NOMO-1 (cell line): ENCODE data around the gene CUBN.
"Not testable (repeated sequence)": the region's sequence is repeated elsewhere in the genome, so short reads cannot be mapped to it uniquely, and the experiment has no call there.

ENCODE experiments used
- DNase-seq, 2 experiments: peaks; one replicate each; lab custom pipeline; 2025; ENCODE audit not compliant: unreplicated experiment in 2 of 2; lab: John Stamatoyannopoulos, UW

Gene CUBN

GRCh38 chr10:17022466-17022825, 107.2 kb downstream of the CUBN start:
- DNase-seq = peak in 1 of 2 experiments; percentile 17

GRCh38 chr10:17021656-17022465, 107.8 kb downstream of the CUBN start:
- no peak for DNase-seq

- no peak for DNase-seq
Measured at GRCh38 chr10:17019696-17020095, 109.9 kb downstream of the CUBN start.

- DNase-seq = not testable (repeated sequence)
Measured at GRCh38 chr10:17013131-17013983, 116.3 kb downstream of the CUBN start.

DNA sequence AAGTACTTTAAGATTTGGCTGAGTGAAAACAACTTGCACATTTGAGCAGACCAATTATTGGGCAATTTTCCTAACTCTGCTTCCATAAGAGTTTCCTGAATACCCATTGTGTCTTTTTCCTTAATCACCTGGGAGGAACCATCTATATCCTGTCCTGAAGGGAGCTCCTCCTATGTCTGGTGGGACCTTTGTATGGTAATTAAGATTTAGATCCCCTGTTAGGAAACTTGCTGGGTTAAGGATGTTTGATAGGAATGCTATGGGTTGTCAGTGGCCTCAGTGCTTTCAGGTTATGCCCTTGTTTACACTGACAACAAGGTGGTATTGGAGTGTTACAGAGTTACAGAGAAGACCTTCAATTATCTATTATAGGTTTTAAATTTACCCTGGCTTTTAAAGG, 116.9 kb downstream of the CUBN start:
- not testable (repeated sequence) for DNase-seq

- no peak for DNase-seq
Measured at GRCh38 chr10:17010363-17011145, 119.1 kb downstream of the CUBN start.

DNA sequence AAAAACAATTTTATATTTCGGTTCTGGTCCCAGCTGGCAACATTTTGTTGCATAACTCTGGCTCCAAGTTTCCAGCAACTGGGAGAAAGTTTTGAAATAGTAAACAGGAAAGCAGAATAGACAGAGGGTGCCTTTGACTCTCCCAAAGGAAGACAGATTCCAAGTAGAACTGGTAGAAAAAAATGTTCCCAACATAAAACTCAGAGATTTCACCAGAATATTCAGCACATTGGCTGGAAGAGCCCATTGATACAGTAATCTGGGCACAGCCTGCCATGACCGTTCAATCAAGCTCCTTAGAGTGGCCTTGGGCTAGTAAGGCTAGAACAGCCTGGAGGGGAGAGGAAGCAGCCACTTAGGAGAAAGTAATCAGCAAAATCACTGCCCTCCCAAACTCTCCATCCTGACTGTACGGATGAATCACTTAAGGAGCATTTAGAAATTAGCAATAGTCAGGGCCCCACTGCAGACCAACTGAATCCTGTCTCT, 120.4 kb downstream of the CUBN start:
- no peak for DNase-seq

GRCh38 chr10:17007418-17007770, 122.2 kb downstream of the CUBN start:
- no peak for DNase-seq

DNA sequence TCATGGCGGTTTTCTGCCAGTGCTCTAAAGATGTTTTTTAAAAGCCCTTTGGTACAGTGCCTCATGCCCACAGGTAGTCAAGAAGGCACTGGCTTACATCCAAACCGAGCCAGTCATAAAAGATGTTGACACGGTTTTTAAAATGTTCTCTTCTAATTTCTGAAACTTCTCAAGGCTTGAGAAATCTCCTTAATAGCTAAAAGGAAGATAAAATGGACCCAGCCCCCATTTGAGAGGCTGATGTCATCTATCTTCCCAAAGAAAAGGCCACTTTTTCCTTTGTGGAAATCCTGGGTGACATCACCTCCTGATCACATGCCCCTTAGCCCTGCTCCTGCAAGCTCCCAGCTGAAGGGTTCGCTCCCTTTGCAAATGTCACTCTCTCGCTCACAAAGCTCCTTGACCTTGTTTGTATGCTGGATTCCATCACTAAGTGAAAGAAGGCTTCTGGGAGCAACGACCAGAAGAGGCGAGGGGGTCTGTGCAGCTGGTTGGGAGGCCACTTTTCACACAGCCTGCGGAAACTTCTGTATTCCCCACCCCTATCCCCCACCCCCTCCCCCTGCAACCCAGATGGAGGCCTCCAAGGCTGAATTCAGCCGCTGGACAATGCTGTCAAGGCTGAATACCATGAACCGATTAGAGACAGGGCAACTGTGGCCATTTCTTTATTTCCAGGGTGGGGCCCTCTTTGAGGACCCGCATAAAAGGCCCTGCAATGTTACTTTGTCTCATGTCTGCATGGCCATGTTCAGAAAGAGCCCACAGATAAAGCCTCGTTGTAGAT, 122.8 kb downstream of the CUBN start:
- no peak for DNase-seq

DNA sequence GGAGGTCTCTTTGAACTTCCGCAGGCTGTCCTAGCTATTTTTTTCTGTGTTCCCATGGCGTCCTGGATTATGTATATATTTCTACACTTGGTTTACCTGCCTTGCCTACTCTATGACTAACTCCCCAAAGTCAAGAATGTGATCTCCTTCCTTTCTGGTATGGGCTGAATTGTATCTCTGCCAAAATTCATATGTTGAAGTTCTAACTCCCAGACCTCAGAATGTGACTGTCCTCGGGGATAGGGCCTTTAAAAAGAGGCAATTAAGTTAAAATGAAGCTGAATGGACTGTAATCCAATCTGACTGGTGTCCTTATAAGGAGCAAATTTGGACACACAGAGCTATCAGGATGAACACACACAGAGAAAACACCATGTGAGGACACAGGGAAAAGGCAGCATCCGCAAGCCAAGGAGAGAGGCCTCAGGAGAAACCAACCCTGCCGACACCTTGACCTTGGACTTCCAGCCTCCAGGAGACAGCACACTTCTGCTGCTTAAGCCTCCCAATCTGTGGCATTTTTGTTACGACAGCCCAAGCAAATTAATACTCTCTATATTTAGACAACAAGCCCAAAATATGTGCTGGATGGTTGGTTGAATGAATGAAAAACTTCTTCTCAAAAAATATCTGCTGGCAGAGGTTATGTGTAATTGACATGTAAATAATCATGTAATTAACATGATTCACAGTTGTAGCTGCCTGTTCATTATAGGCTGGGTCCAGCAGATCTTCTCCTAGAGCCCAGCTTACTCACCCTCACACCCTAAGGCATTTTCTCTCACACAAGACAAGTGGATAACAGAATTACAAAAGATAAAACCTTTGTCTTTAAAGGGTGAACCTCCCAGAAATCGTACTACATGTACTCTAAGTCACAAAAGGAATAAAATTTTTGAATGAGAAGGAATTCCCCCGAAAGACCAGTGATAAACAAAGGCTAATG, 123.7 kb downstream of the CUBN start:
- no peak for DNase-seq

DNA sequence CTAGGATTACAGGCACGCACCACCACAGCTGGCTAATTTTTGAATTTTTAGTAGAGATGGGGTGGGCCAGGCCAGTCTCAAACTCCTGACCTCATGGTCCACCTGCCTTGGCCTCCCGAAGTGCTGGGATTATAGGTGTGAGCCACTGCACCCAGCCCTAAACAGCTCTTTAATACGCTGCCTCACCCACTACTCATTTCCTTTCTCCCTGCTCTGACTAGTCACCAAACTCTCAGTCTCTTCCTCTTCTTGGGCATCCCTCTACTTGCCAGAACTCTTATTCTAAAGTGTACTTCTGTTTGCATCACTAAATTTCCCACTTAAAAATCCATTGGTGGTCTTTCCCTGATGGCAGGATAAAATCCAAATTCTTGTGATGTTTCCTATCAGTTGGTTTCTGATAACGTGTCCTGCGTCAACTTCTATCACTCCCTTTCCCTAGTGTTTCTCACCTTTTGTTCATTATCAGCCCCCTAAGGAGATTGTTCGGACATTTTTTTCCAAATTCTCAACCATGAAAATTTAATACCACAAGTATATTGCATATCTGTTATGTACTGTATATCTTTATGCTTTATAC, 124.7 kb downstream of the CUBN start:
- no peak for DNase-seq

DNA sequence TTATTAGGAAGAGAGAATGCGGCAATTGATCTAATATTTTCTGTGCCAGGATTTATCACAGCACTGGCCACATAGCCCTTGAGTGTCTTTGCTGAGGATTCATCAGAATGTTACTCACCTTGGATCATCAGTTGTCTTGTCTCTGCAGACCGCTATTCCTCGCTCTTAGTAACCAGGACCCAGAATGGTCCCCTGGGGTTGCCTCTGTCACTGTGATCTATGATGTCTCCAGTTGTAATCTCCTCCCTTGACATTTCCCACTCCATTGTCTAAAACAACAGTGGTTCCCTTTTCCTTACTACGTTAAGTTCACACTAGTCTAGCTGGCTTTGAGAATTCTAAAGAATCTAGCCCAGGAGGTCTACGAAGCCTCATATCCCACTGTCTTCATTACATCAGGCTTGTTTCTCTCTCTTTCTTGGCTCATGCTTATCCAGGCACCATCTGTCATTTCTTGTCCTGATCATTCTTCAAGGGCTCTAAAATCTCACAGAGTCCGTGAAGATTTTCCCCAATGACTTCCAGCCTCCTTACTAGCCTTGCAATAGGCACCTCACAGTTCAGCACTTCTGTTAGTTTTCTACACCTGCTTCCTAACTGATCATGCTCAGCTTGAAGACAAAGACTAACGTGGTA, 125.8 kb downstream of the CUBN start:
- DNase-seq = no peak

GRCh38 chr10:17003151-17003550, 126.5 kb downstream of the CUBN start:
- peak; percentile 39 to 66 for DNase-seq

DNA sequence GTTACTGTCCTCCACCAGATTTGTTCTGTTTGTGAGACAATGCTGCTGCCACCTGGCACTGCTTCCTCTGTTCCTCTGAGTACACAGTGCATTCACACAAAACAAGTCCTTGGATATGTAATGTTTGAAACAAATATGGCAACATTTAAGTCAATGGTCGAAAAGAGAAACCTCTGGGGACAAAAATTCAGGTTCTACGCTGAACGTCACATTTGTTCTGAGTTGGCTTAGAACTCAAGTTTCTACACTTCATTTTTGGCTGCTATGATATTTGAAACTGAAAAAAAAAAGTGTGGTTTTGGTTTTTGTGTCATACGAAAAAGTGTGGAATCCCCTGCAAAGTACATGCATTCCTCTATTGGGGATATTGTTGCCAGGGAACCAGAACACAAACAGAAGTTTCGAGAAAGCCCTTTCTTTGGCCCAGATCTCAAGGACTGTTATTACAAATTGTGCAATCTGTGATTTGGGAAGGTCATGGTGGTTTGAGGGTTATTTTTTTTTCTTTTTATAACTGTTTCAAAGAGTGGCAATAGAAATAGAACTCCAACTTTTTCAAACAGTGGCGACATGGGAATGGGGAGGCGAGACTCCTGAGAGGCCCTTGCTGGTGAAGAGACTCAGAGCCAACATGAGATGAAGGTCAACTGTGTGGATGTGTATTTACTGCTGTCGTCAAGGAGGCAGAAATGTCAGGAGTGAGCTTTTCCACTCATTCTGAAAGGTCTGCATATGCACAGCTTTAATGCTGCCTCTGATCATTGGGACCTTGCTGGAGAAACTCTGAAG, 127.5 kb downstream of the CUBN start:
- no peak for DNase-seq

GRCh38 chr10:17001297-17001744, 128.3 kb downstream of the CUBN start:
- no peak for DNase-seq

DNA sequence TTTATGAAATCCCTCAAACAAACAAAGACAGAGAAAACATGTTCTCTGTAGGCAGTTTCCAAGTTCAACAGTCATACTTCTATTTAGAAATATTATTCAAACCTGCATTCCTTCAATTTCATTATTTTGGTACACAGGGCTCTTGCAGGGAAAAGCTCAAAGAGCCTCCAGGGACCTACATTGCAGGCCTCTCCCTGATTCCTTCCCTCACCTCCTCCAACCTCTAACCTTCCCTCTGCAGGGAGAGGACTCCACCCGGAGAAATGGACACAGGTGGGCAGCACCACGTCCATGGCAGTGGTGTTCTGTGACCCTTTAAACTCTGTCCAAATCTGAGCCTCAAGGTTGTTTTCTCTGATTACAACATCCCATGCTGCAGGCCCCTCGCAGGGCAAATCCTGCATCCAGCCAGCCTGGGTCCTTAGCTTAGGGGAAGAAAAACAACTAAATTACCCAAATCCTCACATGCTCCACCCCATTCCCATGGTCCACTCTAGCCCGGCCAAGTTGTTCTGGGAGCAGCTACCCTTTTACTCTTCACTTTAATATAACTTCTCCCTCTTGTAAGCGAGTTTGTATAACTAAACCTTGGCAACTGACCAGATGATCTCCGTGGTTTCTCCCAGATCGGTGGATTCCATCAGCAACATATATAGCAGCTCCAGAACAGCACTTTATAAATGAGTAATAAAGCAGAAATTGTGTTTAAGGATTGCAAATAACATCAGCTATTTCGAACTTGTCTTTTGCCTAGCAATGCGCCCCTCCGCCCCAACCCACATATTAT, 129.8 kb downstream of the CUBN start:
- no peak for DNase-seq

- no peak for DNase-seq
Measured at GRCh38 chr10:16996530-16996964, 133.1 kb downstream of the CUBN start.
